Ishikawa (cell line): ENCODE measurements around the gene TMEM80.

Experiments
- CEBPB ChIP-seq: IDR thresholded peaks from 2 replicates; pipeline ENCODE4 v1.6.1; 2012
- CREB1 ChIP-seq: IDR thresholded peaks from 2 replicates; pipeline ENCODE4 v1.6.1; 2012; ENCODE audit warnings: low read depth
- EGR1 ChIP-seq: IDR thresholded peaks from 2 replicates; pipeline ENCODE4 v1.6.1; 2012
- EP300 ChIP-seq: IDR thresholded peaks from 2 replicates; pipeline ENCODE4 v1.6.1; 2012; ENCODE audit warnings: borderline replicate concordance
- FOXM1 ChIP-seq: IDR thresholded peaks from 2 replicates; pipeline ENCODE4 v1.6.1; 2012; ENCODE audit warnings: low read depth, borderline replicate concordance
- NFIC ChIP-seq: IDR thresholded peaks from 2 replicates; pipeline ENCODE4 v1.6.1; 2012
- RAD21 ChIP-seq: IDR thresholded peaks from 2 replicates; pipeline ENCODE4 v1.6.1; 2012; ENCODE audit warnings: low read depth
- TAF1 ChIP-seq: IDR thresholded peaks from 2 replicates; pipeline ENCODE4 v1.6.1; 2012; ENCODE audit warnings: low read depth, mild to moderate bottlenecking
- TCF12 ChIP-seq: IDR thresholded peaks from 2 replicates; pipeline ENCODE4 v1.6.1; 2012; ENCODE audit warnings: low read depth
- TEAD4 ChIP-seq: IDR thresholded peaks from 2 replicates; pipeline ENCODE4 v1.6.1; 2012
- USF1 ChIP-seq: IDR thresholded peaks from 2 replicates; pipeline ENCODE4 v1.6.1; 2012
- YY1 ChIP-seq: IDR thresholded peaks from 2 replicates; pipeline ENCODE4 v1.6.1; 2012; ENCODE audit warnings: low read depth
- ZBTB7A ChIP-seq: IDR thresholded peaks from 2 replicates; pipeline ENCODE4 v1.6.1; 2012; ENCODE audit warnings: low read depth
- TF ChIP-seq, protein P1 (sequence below): IDR thresholded peaks from 2 replicates; pipeline ENCODE4 v1.6.1; 2012
- TF ChIP-seq, protein P2 (sequence below): IDR thresholded peaks from 2 replicates; pipeline ENCODE4 v1.6.1; 2012; ENCODE audit warnings: low read depth, mild to moderate bottlenecking

The TMEM80 gene

GRCh38 chr11:701741-702461, 6.3 kb downstream of the TMEM80 start:
- TF ChIP-seq CREB1 (no peak), TCF12 (no peak), YY1 (no peak), EGR1 (no peak), FOXM1 (no peak), ZBTB7A (no peak)

DNA sequence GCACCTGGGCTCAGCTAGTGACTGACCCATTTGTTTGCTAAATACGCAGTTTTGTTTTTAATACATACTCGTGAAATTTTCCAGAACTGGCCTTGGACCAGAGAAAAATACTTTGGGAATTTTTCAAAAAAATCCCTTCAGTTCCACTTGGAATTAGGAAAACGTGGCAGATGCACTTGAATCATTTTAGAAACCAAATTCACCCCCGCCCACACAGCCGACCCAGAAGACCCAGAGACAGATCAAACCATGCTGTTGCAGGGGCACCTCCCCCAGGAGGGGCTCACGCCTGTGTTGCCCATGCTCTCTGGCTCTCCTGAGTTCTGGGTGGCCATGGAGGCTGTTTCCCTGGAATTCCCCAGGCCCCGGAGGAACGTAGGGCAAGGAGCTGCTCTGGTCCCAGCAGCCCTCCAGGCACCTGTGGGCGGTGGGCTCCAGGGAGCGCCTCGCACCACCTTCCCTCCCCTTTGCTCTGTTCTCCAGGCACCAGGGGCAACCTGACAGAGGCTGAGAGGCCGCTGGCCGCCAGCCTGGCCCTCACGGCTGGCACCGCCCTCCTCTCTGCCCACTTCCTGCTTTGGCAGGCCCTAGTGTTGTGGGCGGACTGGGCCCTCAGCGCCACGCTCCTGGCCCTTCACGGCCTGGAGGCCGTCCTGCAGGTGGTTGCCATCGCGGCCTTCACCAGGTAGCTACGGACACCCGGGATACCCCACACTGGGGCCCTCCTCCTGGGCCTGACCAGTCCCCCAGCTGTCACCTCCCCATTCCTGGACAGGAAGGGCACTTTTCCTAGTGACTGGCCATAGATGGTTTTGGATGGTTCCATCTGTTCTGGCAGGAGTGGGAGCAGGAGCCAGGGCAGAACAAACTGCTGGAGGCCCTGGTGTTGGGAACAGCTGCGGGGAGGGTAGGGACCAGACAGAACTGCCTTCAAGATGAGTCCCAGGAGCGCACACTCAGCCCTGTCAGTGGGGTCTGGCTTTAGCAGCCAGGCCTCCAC, 7.1 kb downstream of the TMEM80 start:
- TF ChIP-seq ZBTB7A (0 out of 2 replicates have a peak, but pooled peaks have one; percentile 28), NFIC (peak; percentile 51), YY1 (no peak), TAF1 (peak; percentile 39; the same call in 1 of the 2 replicates), EP300 (0 out of 2 replicates have a peak, but pooled peaks have one; percentile 20), EGR1 (peak; percentile 59)
- TF ChIP-seq, protein P1, sequence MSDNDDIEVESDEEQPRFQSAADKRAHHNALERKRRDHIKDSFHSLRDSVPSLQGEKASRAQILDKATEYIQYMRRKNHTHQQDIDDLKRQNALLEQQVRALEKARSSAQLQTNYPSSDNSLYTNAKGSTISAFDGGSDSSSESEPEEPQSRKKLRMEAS = peak; percentile 67; the same call in 1 of the 2 replicates
- TF ChIP-seq, protein P2, sequence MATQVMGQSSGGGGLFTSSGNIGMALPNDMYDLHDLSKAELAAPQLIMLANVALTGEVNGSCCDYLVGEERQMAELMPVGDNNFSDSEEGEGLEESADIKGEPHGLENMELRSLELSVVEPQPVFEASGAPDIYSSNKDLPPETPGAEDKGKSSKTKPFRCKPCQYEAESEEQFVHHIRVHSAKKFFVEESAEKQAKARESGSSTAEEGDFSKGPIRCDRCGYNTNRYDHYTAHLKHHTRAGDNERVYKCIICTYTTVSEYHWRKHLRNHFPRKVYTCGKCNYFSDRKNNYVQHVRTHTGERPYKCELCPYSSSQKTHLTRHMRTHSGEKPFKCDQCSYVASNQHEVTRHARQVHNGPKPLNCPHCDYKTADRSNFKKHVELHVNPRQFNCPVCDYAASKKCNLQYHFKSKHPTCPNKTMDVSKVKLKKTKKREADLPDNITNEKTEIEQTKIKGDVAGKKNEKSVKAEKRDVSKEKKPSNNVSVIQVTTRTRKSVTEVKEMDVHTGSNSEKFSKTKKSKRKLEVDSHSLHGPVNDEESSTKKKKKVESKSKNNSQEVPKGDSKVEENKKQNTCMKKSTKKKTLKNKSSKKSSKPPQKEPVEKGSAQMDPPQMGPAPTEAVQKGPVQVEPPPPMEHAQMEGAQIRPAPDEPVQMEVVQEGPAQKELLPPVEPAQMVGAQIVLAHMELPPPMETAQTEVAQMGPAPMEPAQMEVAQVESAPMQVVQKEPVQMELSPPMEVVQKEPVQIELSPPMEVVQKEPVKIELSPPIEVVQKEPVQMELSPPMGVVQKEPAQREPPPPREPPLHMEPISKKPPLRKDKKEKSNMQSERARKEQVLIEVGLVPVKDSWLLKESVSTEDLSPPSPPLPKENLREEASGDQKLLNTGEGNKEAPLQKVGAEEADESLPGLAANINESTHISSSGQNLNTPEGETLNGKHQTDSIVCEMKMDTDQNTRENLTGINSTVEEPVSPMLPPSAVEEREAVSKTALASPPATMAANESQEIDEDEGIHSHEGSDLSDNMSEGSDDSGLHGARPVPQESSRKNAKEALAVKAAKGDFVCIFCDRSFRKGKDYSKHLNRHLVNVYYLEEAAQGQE = no peak

DNA sequence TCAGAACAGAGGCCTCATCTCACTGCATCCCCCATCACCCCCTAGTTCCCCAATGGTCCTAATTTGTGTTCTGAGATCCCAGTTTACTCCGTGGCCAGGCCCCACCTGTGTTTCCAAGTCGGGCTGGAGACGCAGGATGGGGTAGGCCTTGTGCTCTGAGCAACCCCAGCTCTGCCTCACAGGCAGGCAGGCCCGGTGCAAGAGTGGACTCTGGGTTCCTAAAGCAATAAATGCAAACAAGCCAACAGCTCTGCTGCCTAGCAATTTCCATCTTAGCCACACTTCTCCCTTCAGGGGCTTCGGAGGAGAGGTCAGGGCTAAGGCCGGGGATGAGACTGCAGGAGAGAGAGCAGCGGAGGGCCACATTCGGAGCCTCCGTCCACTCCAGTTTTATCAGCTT, 7.9 kb downstream of the TMEM80 start:
- TF ChIP-seq RAD21 (no peak), YY1 (no peak), USF1 (no peak), EP300 (no peak), CEBPB (no peak), TEAD4 (no peak)
- TF ChIP-seq, protein P2 = no peak
- TF ChIP-seq, protein P1 = no peak

DNA sequence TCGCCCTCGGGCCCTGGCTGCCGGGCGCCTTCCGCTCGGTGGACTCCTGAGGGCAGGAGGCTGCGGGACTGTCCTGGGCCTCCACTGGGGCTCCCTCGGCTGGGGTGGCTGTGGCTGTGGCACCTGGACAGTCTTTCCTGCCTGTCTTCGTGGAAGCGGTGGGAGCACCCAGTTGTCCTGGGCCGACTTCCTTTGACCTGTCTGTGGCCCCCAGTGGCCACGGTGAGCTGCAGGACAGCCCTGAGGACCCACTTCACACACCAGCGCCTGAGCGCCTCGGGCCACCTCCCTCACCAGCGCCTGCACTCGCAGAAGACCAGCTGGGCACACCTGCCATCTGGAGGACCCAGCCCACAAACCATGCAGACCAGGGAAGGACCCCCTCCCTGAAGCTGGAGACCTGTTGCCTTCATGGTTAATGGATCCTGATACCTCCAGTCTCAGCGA, 8.6 kb downstream of the TMEM80 start:
- TF ChIP-seq, protein P1 = no peak
- TF ChIP-seq ZBTB7A = no peak
- TF ChIP-seq CREB1 = no peak
- TF ChIP-seq EGR1 = no peak
- no peak for TF ChIP-seq EP300
- no peak for TF ChIP-seq TAF1
- TF ChIP-seq NFIC = no peak
- TF ChIP-seq CEBPB = no peak
- no peak for TF ChIP-seq USF1
- TF ChIP-seq, protein P2 = no peak
- no peak for TF ChIP-seq FOXM1
- TF ChIP-seq TEAD4 = no peak
- no peak for TF ChIP-seq TCF12
- TF ChIP-seq RAD21 = no peak
- TF ChIP-seq YY1 = no peak
